ENCODE results near the gene FGD6. TPM values are rescaled to one million over a fixed set of nuclear protein-coding genes. Genes with fewer than 3 reads are reported as not detected.

The FGD6 gene
- 22.4 and 32.7 TPM in 2 replicates for total RNA-seq

GRCh38 chr12:95217377-95218149, at the start of gene FGD6, which contains the start of gene VEZT:
FGD6 (minus strand) TSS chr12:95217467; CDS start chr12:95217240, 227 bp downstream.
VEZT (plus strand) TSS chr12:95217807; CDS start chr12:95217851, 44 bp downstream.

GRCh38 chr12:95072900-95073697, 144.2 kb downstream of the FGD6 start, which contains the start of gene NR2C1:
NR2C1 (minus strand) TSS chr12:95073618; CDS start chr12:95067384, 6,234 bp downstream.

Other genes with a start within 250 kb of the FGD6 start
- gene NDUFA12, start 213.8 kb downstream of the FGD6 start, total RNA-seq, result 70.9 and 102 TPM in 2 replicates
- 18.3 and 27.1 TPM in 2 replicates for gene NR2C1, start 143.8 kb downstream of the FGD6 start, total RNA-seq
- gene VEZT, start 340 bp upstream of the FGD6 start, total RNA-seq, result 126 and 135 TPM in 2 replicates